Karpas-422 (cell line): ENCODE measurements around the gene SATB2. TPM values are rescaled to one million over a fixed set of nuclear protein-coding genes. Genes with fewer than 3 reads are reported as not detected.

Experiments used
- DNase-seq: peaks from one replicate; pipeline ENCODE4 v3.0.0-alpha.2; 2015
- H2AFZ ChIP-seq: fragments of 200-600 bp; sonication (generic); 2 replicates; pipeline ENCODE4 v1.6.1; 2014; ENCODE audit warnings: antibody characterized with exemption, low read length, mixed read lengths
- H3K27ac ChIP-seq: fragments of 200-600 bp; sonication (generic); 2 replicates; pipeline ENCODE4 v1.5.1; 2014; ENCODE audit warnings: mild to moderate bottlenecking, low read length, moderate library complexity
- H3K27me3 ChIP-seq: fragments of 200-600 bp; sonication (generic); 2 replicates; pipeline ENCODE4 v1.6.1; 2014; ENCODE audit warnings: low read length, mixed read lengths
- H3K36me3 ChIP-seq: fragments of 200-600 bp; sonication (generic); 2 replicates; pipeline ENCODE4 v1.6.1; 2014; ENCODE audit warnings: low read length, mixed read lengths; ENCODE audit not compliant: insufficient read depth
- H3K4me1 ChIP-seq: fragments of 200-600 bp; sonication (generic); 2 replicates; pipeline ENCODE4 v1.6.1; 2014; ENCODE audit warnings: mild to moderate bottlenecking, low read length, mixed read lengths
- H3K4me2 ChIP-seq: fragments of 200-600 bp; sonication (generic); 2 replicates; pipeline ENCODE4 v1.6.1; 2014; ENCODE audit warnings: low read length, low read depth, mild to moderate bottlenecking; ENCODE audit not compliant: poor library complexity, severe bottlenecking
- H3K4me3 ChIP-seq: fragments of 200-600 bp; sonication (generic); 2 replicates; pipeline ENCODE4 v1.5.1; 2014; ENCODE audit warnings: mild to moderate bottlenecking, antibody characterized with exemption, low read length, mixed read lengths
- H3K79me2 ChIP-seq: fragments of 200-600 bp; sonication (generic); 2 replicates; pipeline ENCODE4 v1.6.1; 2014; ENCODE audit warnings: mild to moderate bottlenecking, low read length, mixed read lengths
- H3K9ac ChIP-seq: fragments of 200-600 bp; sonication (generic); 2 replicates; pipeline ENCODE4 v1.6.0; 2014; ENCODE audit warnings: low read length
- H3K9me2 ChIP-seq: fragments of 200-600 bp; sonication (generic), shearing (Covaris generic); replicated peaks from 2 replicates; pipeline ENCODE4 v1.6.0; 2014; ENCODE audit warnings: mild to moderate bottlenecking, low read length, moderate library complexity; ENCODE audit not compliant: insufficient read depth
- H3K9me3 ChIP-seq: fragments of 300-700, 200-600 bp; sonication (generic); 2 replicates; pipeline ENCODE4 v1.6.1; 2014; ENCODE audit warnings: low read length, mixed read lengths
- H4K20me1 ChIP-seq: fragments of 200-600 bp; sonication (generic); 2 replicates; pipeline ENCODE4 v1.6.1; 2014; ENCODE audit warnings: mild to moderate bottlenecking, antibody characterized with exemption, low read length, low read depth; ENCODE audit not compliant: insufficient read depth
- total RNA-seq: library from RNA; depleted of rRNA; stranded (reverse); fragments of >200 nt; shearing (Covaris generic); gene quantifications from 2 replicates; pipeline ENCODE4 v1.2.3, GENCODE V29; 2014; ENCODE audit warnings: low replicate concordance

Gene SATB2
- total RNA-seq, 1 experiment from 2014 or later = 5.7 TPM

DNA sequence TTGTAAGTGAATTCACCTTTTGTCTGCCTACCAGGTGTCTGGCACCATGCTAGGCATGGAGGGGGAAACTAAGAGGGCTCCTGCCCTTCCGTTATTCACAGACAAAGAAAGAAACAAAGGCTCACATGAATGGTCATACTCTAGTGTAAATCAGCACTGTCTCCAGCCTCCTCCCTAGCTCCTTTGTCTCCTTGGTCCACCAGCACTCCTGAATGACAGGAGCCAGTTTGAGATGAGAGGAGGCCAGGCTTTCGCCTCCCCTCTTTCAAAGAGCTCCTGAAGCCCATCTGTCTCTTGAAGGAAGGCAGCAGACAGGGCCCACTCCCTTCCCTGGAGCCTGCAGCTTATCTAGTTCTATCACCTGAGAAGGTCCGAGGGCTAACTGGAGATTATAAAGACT, 18.7 kb downstream of the SATB2 start:
- Histone ChIP-seq H4K20me1 (no peaks in the 10 kb centered on the region), H3K79me2 (no peaks in the 10 kb centered on the region), H3K9ac (no peak overlapping the region), H3K4me2 (no peak overlapping the region), H3K27me3 (no peaks in the 10 kb centered on the region), H3K27ac (no peak overlapping the region), H3K9me3 (no peaks in the 10 kb centered on the region), H2AFZ (no peak overlapping the region), H3K9me2 (no peaks in the 10 kb centered on the region), H3K4me3 (no peak overlapping the region), H3K4me1 (no peaks in the 10 kb centered on the region), H3K36me3 (no peaks in the 10 kb centered on the region)
- no peak for DNase-seq

DNA sequence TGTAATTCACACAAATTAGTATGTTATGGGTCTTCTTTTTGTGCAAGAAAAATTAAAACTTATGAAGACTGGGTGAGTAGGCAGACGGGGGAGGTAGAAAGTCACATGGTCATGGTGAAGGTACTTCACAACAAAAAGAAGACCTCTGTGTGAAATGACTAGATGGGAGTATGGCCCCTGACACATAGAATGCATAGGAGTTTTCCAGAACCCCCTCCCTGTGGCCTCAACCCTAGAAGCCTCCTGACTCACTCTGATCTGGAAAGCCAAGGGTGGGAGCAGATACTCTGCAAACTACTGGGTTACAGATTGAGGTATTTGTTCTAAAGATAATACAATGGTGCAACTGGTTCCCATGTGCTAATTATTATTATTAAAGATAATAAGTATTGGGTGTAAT, 23.2 kb downstream of the SATB2 start:
- Histone ChIP-seq H3K4me1 (no peaks in the 10 kb centered on the region), H4K20me1 (no peaks in the 10 kb centered on the region), H3K4me2 (no peak overlapping the region), H3K27ac (no peak overlapping the region), H3K4me3 (no peak overlapping the region), H2AFZ (no peak overlapping the region), H3K9me2 (no peaks in the 10 kb centered on the region), H3K9me3 (no peaks in the 10 kb centered on the region), H3K27me3 (no peaks in the 10 kb centered on the region), H3K9ac (no peak overlapping the region), H3K36me3 (no peaks in the 10 kb centered on the region), H3K79me2 (no peaks in the 10 kb centered on the region)
- DNase-seq = no peak

DNA sequence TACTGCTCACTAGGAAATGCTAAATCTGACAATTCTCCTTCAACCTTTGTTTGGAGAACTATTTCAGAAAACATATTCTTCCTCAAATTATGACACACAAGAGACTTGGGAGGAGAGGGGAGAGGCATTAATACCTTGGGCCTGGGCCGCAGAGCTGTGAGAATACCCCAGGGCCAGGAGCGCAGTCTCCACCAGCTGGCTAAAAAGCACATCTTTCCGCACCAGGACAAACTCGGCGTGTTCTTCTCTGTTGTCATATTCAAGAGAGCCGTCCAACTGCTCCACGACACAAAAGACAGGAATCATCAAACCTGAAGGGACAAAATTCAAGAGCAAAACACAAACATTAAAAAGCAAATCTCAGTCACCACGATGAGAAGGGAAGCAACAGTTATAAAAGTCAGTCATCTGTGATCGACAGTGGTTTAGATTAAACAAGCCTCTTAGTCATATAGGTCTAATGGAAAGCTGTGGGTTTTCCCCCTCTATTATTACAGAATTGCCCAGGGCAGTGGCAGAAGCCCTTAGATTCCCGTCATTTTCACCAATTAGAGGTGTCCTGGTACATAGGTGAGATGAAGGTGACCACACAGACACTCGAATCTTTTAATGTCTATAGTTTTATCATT, 24.4 kb downstream of the SATB2 start:
- H3K4me1 ChIP-seq = no peaks in the 10 kb centered on the region
- H3K9me3 ChIP-seq = no peaks in the 10 kb centered on the region
- H3K4me2 ChIP-seq = no peak overlapping the region
- H2AFZ ChIP-seq = no peak overlapping the region
- H3K79me2 ChIP-seq = no peaks in the 10 kb centered on the region
- H3K9ac ChIP-seq = no peak overlapping the region
- no peaks in the 10 kb centered on the region for H4K20me1 ChIP-seq
- no peaks in the 10 kb centered on the region for H3K27me3 ChIP-seq
- no peak overlapping the region for H3K27ac ChIP-seq
- no peaks in the 10 kb centered on the region for H3K9me2 ChIP-seq
- H3K4me3 ChIP-seq = no peak overlapping the region
- DNase-seq = no peak
- H3K36me3 ChIP-seq = no peaks in the 10 kb centered on the region

DNA sequence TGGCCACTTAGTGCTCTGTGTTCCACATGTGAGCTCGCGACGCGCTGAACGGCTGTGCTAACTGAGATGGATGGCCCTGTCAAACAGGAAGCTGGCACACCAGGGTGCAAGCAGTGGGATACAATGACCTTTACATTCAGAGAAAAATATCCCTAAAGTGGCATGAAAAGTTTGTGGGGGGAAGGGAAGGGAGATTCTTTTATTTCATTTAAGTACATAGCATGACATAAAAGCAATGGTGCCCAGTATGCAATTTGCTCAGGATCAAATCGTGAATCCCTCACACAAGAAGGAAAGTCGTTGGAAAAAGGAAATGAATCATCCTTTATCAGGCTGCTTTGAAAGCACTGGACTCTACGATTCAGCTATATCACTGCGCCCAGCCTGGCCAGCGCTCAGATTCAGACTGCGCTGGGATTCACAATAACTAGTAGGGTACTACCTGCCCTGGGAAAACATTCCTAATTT, 26.0 kb downstream of the SATB2 start:
- no peaks in the 10 kb centered on the region for H3K36me3 ChIP-seq

DNA sequence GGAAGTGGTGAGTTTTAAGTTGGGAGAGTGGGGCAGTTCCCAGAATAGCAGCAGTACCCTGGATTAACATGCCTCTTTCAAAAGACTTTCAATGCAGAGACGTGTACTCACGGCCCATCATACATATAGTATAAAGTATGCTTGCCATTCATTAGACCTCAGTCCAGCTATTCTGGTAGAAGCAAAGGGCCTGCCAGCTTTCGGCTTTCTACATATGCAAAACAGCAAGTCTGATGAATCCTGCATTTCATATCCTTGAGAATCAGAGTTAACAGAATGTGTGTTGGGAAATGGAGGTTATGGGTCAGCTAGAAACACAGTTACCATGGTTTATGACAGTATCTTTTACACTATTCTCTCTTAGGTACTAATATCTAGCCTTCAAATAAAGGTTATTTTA, 27.5 kb downstream of the SATB2 start:
- Histone ChIP-seq H4K20me1 (no peaks in the 10 kb centered on the region), H3K4me1 (no peaks in the 10 kb centered on the region), H3K4me3 (no peak overlapping the region), H3K9ac (no peak overlapping the region), H3K9me2 (no peaks in the 10 kb centered on the region), H3K9me3 (no peaks in the 10 kb centered on the region), H3K27me3 (no peaks in the 10 kb centered on the region), H3K79me2 (no peaks in the 10 kb centered on the region), H2AFZ (no peak overlapping the region), H3K4me2 (no peak overlapping the region), H3K27ac (no peak overlapping the region), H3K36me3 (no peaks in the 10 kb centered on the region)
- no peak for DNase-seq

More for the DNA sequence above, 26.0 kb downstream of the SATB2 start:
- no peaks in the 10 kb centered on the region for H3K9me2 ChIP-seq
- no peaks in the 10 kb centered on the region for H4K20me1 ChIP-seq
- no peak overlapping the region for H3K9ac ChIP-seq
- no peaks in the 10 kb centered on the region for H3K4me1 ChIP-seq
- no peaks in the 10 kb centered on the region for H3K27me3 ChIP-seq
- H3K4me3 ChIP-seq = no peak overlapping the region
- no peaks in the 10 kb centered on the region for H3K79me2 ChIP-seq
- no peak for DNase-seq
- no peak overlapping the region for H3K27ac ChIP-seq
- no peak overlapping the region for H3K4me2 ChIP-seq
- no peak overlapping the region for H2AFZ ChIP-seq
- no peaks in the 10 kb centered on the region for H3K9me3 ChIP-seq

DNA sequence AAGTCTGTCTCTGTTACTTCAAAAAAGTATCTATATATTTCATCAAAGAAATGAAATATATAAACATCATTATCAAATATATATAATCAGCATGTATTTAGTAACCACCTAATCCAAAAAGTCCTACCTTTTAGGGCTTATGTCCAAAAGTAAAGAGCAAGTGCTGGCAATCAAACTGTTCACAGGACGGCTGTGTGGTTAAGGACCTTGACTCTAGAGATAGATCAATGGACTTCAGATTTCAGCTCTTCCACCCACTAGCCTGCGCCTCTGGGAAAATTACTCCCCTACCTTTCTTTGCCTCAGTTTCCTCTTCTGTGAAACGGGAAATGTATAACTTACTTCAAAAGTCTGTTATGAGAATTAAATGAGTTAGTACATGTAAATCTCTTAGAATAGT, 29.4 kb downstream of the SATB2 start:
- no peaks in the 10 kb centered on the region for H3K9me3 ChIP-seq
- H3K9ac ChIP-seq = no peak overlapping the region
- H2AFZ ChIP-seq = no peak overlapping the region
- no peak overlapping the region for H3K4me3 ChIP-seq
- H3K4me2 ChIP-seq = no peak overlapping the region
- no peaks in the 10 kb centered on the region for H3K4me1 ChIP-seq
- no peaks in the 10 kb centered on the region for H3K27me3 ChIP-seq
- H3K9me2 ChIP-seq = no peaks in the 10 kb centered on the region
- H3K36me3 ChIP-seq = no peaks in the 10 kb centered on the region
- H3K79me2 ChIP-seq = no peaks in the 10 kb centered on the region
- H4K20me1 ChIP-seq = no peaks in the 10 kb centered on the region
- no peak overlapping the region for H3K27ac ChIP-seq
- no peak for DNase-seq

DNA sequence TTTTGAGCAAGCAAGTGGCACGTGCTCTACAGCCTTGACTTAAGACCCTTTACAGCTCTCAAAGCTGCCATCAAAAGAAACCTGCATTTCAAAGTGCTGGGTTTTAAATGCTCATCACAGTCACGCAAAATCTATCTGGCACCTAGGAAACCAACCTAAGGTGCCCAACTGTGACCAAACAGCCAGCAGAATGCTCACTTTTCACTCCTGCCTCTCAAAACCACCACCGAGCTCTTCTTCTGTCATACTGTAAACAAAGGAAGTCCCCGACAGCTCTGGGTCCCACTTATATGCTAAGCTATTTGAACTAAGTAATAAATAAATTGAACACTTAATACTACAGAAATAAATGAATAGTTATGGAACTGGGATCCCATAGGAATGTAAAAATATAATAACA, 33.6 kb downstream of the SATB2 start:
- H3K4me1 ChIP-seq = no peaks in the 10 kb centered on the region
- H3K9me3 ChIP-seq = no peaks in the 10 kb centered on the region
- H3K27me3 ChIP-seq = no peaks in the 10 kb centered on the region
- H4K20me1 ChIP-seq = no peaks in the 10 kb centered on the region
- H3K27ac ChIP-seq = no peak overlapping the region
- H3K4me3 ChIP-seq = no peak overlapping the region
- no peaks in the 10 kb centered on the region for H3K36me3 ChIP-seq
- no peaks in the 10 kb centered on the region for H3K79me2 ChIP-seq
- no peak overlapping the region for H2AFZ ChIP-seq
- no peaks in the 10 kb centered on the region for H3K9me2 ChIP-seq
- no peak overlapping the region for H3K4me2 ChIP-seq
- no peak overlapping the region for H3K9ac ChIP-seq
- DNase-seq = no peak

DNA sequence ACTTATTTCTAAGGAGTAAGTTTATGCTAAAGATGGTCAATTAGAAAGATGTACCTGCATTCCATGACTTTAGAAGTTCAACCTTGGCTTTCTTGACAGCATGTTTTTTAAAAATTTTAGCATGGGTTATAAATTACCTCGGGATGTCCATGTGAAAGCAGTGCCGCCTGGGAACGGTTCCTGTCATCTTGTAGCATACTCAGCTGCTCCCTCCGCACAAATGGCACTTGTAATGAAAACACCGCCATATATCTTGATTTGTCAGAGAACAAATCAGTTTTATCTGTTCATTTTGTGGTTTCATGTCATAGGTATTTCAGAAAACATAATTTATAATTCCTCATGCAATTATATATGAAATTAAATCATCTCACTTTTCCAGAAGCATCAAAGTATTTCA, 38.3 kb downstream of the SATB2 start:
- Histone ChIP-seq H3K9me3 (no peaks in the 10 kb centered on the region), H3K27ac (no peak overlapping the region), H3K4me3 (no peak overlapping the region), H3K9ac (no peak overlapping the region), H4K20me1 (no peaks in the 10 kb centered on the region), H2AFZ (no peak overlapping the region), H3K79me2 (no peaks in the 10 kb centered on the region), H3K4me1 (peaks cover 5% of the 10 kb centered on the region), H3K36me3 (no peaks in the 10 kb centered on the region), H3K4me2 (no peak overlapping the region), H3K9me2 (no peaks in the 10 kb centered on the region), H3K27me3 (no peaks in the 10 kb centered on the region)
- no peak for DNase-seq
